H9 (cell line): Measurements from ENCODE around the gene ASGR2. TPM values are rescaled to one million over a fixed set of nuclear protein-coding genes. Genes with fewer than 3 reads are reported as not detected.

Source experiments
- DNase-seq: peaks from one replicate; pipeline ENCODE4 v3.0.0-alpha.2; 2017
- H2AFZ ChIP-seq: one replicate; pipeline ENCODE4 v1.6.1; 2013; ENCODE audit warnings: mild to moderate bottlenecking, low read length, control low read depth, moderate library complexity
- H2AK5ac ChIP-seq: 2 replicates; pipeline ENCODE4 v1.6.1; 2013; ENCODE audit warnings: low read length, control low read depth, mixed read lengths; ENCODE audit not compliant: insufficient read length
- H2BK120ac ChIP-seq: one replicate; pipeline ENCODE4 v1.6.1; 2013; ENCODE audit warnings: low read depth, mild to moderate bottlenecking, low read length, control low read depth, inconsistent platforms; ENCODE audit not compliant: poor library complexity, severe bottlenecking
- H2BK12ac ChIP-seq: 2 replicates; pipeline ENCODE4 v1.6.1; 2013; ENCODE audit warnings: low read length, control low read depth, mixed read lengths, low read depth; ENCODE audit not compliant: insufficient read length
- H2BK15ac ChIP-seq: 2 replicates; pipeline ENCODE4 v1.6.1; 2013; ENCODE audit warnings: low read depth, low read length, control low read depth
- H2BK20ac ChIP-seq: one replicate; pipeline ENCODE4 v1.6.1; 2013; ENCODE audit warnings: low read depth, mild to moderate bottlenecking, low read length, control low read depth, inconsistent platforms; ENCODE audit not compliant: poor library complexity, severe bottlenecking
- H2BK5ac ChIP-seq: 2 replicates; pipeline ENCODE4 v1.6.1; 2013; ENCODE audit warnings: low read length, control low read depth, mixed read lengths; ENCODE audit not compliant: insufficient read length
- H3K14ac ChIP-seq: 2 replicates; pipeline ENCODE4 v1.6.1; 2013; ENCODE audit warnings: low read length, control low read depth; ENCODE audit not compliant: insufficient read depth
- H3K18ac ChIP-seq: 2 replicates; pipeline ENCODE4 v1.6.1; 2013; ENCODE audit warnings: low read depth, mild to moderate bottlenecking, mixed read lengths, low read length, control low read depth; ENCODE audit not compliant: insufficient read length
- H3K23ac ChIP-seq: 2 replicates; pipeline ENCODE4 v1.6.1; 2013; ENCODE audit warnings: low read length, control low read depth, mixed read lengths, low read depth; ENCODE audit not compliant: insufficient read length
- H3K23me2 ChIP-seq: 2 replicates; pipeline ENCODE4 v1.6.1; 2013; ENCODE audit warnings: low read depth, mild to moderate bottlenecking, mixed read lengths, low read length, control low read depth; ENCODE audit not compliant: insufficient read length, poor library complexity, severe bottlenecking
- H3K27ac ChIP-seq: 2 replicates; pipeline ENCODE4 v1.5.1; 2013; ENCODE audit warnings: low read length, control low read depth, mixed read lengths, low read depth; ENCODE audit not compliant: insufficient read length
- H3K27me3 ChIP-seq: 2 replicates; pipeline ENCODE4 v1.6.1; 2013; ENCODE audit warnings: low read length, control low read depth, inconsistent platforms; ENCODE audit not compliant: insufficient read depth
- H3K4ac ChIP-seq: 2 replicates; pipeline ENCODE4 v1.6.1; 2013; ENCODE audit warnings: low read depth, mild to moderate bottlenecking, control low read depth, inconsistent platforms, low read length, moderate library complexity
- H3K4me1 ChIP-seq: 2 replicates; pipeline ENCODE4 v1.6.1; 2013; ENCODE audit warnings: low read length, control low read depth, inconsistent platforms; ENCODE audit not compliant: insufficient read depth
- H3K4me2 ChIP-seq: 2 replicates; pipeline ENCODE4 v1.6.1; 2013; ENCODE audit warnings: low read length, control low read depth, mixed read lengths; ENCODE audit not compliant: insufficient read length, insufficient read depth
- H3K56ac ChIP-seq: 2 replicates; pipeline ENCODE4 v1.6.1; 2013; ENCODE audit warnings: low read depth, mild to moderate bottlenecking, mixed read lengths, low read length, control low read depth; ENCODE audit not compliant: insufficient read length
- H3K79me1 ChIP-seq: 2 replicates; pipeline ENCODE4 v1.6.1; 2013; ENCODE audit warnings: low read depth, mild to moderate bottlenecking, moderate library complexity, low read length, control low read depth, inconsistent platforms; ENCODE audit not compliant: insufficient read depth, poor library complexity, severe bottlenecking
- H3K79me2 ChIP-seq: 2 replicates; pipeline ENCODE4 v1.6.1; 2013; ENCODE audit warnings: low read length, control low read depth, inconsistent platforms; ENCODE audit not compliant: insufficient read depth
- H3K9ac ChIP-seq: 2 replicates; pipeline ENCODE4 v1.6.1; 2013; ENCODE audit warnings: low read length, control low read depth, mixed read lengths; ENCODE audit not compliant: insufficient read length; ENCODE audit errors: extremely low read depth
- H3K9me3 ChIP-seq: one replicate; pipeline ENCODE4 v1.6.1; 2013; ENCODE audit warnings: low read depth, low read length, inconsistent platforms; ENCODE audit not compliant: control insufficient read depth
- H3T11ph ChIP-seq: one replicate; pipeline ENCODE4 v1.6.1; 2013; ENCODE audit warnings: mild to moderate bottlenecking, low read length, control low read depth, inconsistent platforms
- H4K20me1 ChIP-seq: one replicate; pipeline ENCODE4 v1.6.1; 2013; ENCODE audit not compliant: control insufficient read depth, insufficient read length, insufficient read depth
- H4K5ac ChIP-seq: 2 replicates; pipeline ENCODE4 v1.6.1; 2013; ENCODE audit warnings: low read depth, mild to moderate bottlenecking, mixed read lengths, low read length, control low read depth; ENCODE audit not compliant: insufficient read length
- H4K8ac ChIP-seq: replicated peaks from 2 replicates; pipeline ENCODE4 v1.6.1; 2013; ENCODE audit warnings: low read length, control low read depth, mixed read lengths, low read depth; ENCODE audit not compliant: insufficient read length
- H4K91ac ChIP-seq: 2 replicates; pipeline ENCODE4 v1.6.1; 2013; ENCODE audit warnings: low read depth, mild to moderate bottlenecking, moderate library complexity, mixed read lengths, low read length, control low read depth; ENCODE audit not compliant: insufficient read length
- H3K27ac Mint-ChIP-seq, 3 experiments: 2 replicates in 2 of 3; 3 replicates in 1 of 3; pipeline ENCODE4 v1.8.0; 2020 to 2021; ENCODE audit warnings: mixed read lengths in 3 of 3, mild to moderate bottlenecking in 1 of 3, moderate library complexity in 1 of 3
- H3K27me3 Mint-ChIP-seq: 2 replicates; pipeline ENCODE4 v1.8.0; 2021; ENCODE audit warnings: low read depth, mild to moderate bottlenecking, moderate library complexity, mixed read lengths
- H3K36me3 Mint-ChIP-seq, 3 experiments: 2 replicates in 2 of 3; 3 replicates in 1 of 3; pipeline ENCODE4 v1.8.0; 2020 to 2021; ENCODE audit warnings: low read depth in 3 of 3, mixed read lengths in 3 of 3; ENCODE audit not compliant: insufficient read depth in 1 of 3
- H3K4me1 Mint-ChIP-seq, 2 experiments: 2 replicates each; pipeline ENCODE4 v1.8.0; 2020; ENCODE audit warnings: mixed read lengths in 2 of 2
- H3K4me3 Mint-ChIP-seq, 2 experiments: 2 replicates in 1 of 2; 3 replicates in 1 of 2; pipeline ENCODE4 v1.8.0; 2020 to 2021; ENCODE audit warnings: mild to moderate bottlenecking in 2 of 2, mixed read lengths in 2 of 2, moderate library complexity in 1 of 2
- H3K9me3 Mint-ChIP-seq, 2 experiments: 2 replicates in 1 of 2; 3 replicates in 1 of 2; pipeline ENCODE4 v1.8.0; 2020; ENCODE audit warnings: mild to moderate bottlenecking in 2 of 2, mixed read lengths in 2 of 2, moderate library complexity in 1 of 2
- CTCF ChIP-seq: fragments of 200-600 bp; sonication (generic); conservative IDR thresholded peaks from 3 replicates; pipeline ENCODE4 v1.8.0; 2021; ENCODE audit warnings: antibody characterized with exemption, mild to moderate bottlenecking
- WGBS: extraction: QIAGEN DNeasy Blood & Tissue Kit; methylation state at CpG from one replicate; pipeline ENCODE4 v1.1.7; 2013; ENCODE audit warnings: missing lambda C conversion rate, low lambda C conversion rate, mixed read lengths; ENCODE audit not compliant: insufficient read length; ENCODE audit errors: extremely low coverage; 5-methylcytosine and 5-hydroxymethylcytosine counted together
- total RNA-seq: library from RNA; stranded (reverse); gene quantifications from 2 replicates; pipeline ENCODE4 v1.2.1, GENCODE V29; 2021

The ASGR2 gene
- total RNA-seq, 1 experiment from 2014 or later: not detected

GRCh38 chr17:7097940-7098339 lies 16.7 kb downstream of the ASGR2 start:
- no peaks in the 10 kb centered on the region for H3K27me3 ChIP-seq
- no peak overlapping the region for H3K9ac ChIP-seq
- no peaks in the 10 kb centered on the region for H3K79me2 ChIP-seq
- no CpG with 5 or more reads among the region's 5 CpGs for WGBS
- H3T11ph ChIP-seq: no peak overlapping the region
- no peak overlapping the region for H2BK20ac ChIP-seq
- no peaks in the 10 kb centered on the region; the same call in 1 of the 2 replicates for H3K4me1 ChIP-seq
- DNase-seq: no peak
- no peak overlapping the region for H3K4me2 ChIP-seq
- no peak overlapping the region for H3K18ac ChIP-seq
- H3K23ac ChIP-seq: no peak overlapping the region
- Mint-ChIP-seq H3K27ac (no peak overlapping the region), H3K4me1 (no peaks in the 10 kb centered on the region), H3K9me3 (no peaks in the 10 kb centered on the region; a peak in 1 of 5 replicates), H3K36me3 (no peaks in the 10 kb centered on the region), H3K4me3 (no peak overlapping the region), H3K27me3 (peaks cover 21% of the 10 kb centered on the region)
- no peak overlapping the region for H2AK5ac ChIP-seq
- H4K5ac ChIP-seq: no peak overlapping the region
- TF ChIP-seq CTCF: no peak
- no peak overlapping the region for H2BK12ac ChIP-seq
- no peaks in the 10 kb centered on the region for H3K23me2 ChIP-seq
- H2AFZ ChIP-seq: no peak overlapping the region
- no peak overlapping the region for H4K91ac ChIP-seq
- H4K20me1 ChIP-seq: no peaks in the 10 kb centered on the region
- no peak overlapping the region for H3K27ac ChIP-seq
- H3K56ac ChIP-seq: no peak overlapping the region
- no peak overlapping the region for H3K14ac ChIP-seq
- no peak overlapping the region for H2BK120ac ChIP-seq
- no peaks in the 10 kb centered on the region for H3K79me1 ChIP-seq
- H2BK15ac ChIP-seq: no peak overlapping the region
- H3K4ac ChIP-seq: no peak overlapping the region
- no peaks in the 10 kb centered on the region for H3K9me3 ChIP-seq
- H4K8ac ChIP-seq: no peak overlapping the region
- H2BK5ac ChIP-seq: no peak overlapping the region
